Type B pancreatic cell (in vitro differentiated cells): ENCODE measurements around the gene OGFR. TPM values are rescaled to one million over a fixed set of nuclear protein-coding genes. Genes with fewer than 3 reads are reported as not detected.

ENCODE experiments used
- DNase-seq: peaks from one replicate; pipeline ENCODE4 v3.0.0; 2021; ENCODE audit warnings: mixed read lengths; ENCODE audit not compliant: unreplicated experiment; ENCODE audit errors: extremely low spot score
- H3K27ac Mint-ChIP-seq: 2 replicates; pipeline ENCODE4 v1.8.0; 2021; ENCODE audit warnings: mild to moderate bottlenecking, mixed read lengths
- H3K27me3 Mint-ChIP-seq: 2 replicates; pipeline ENCODE4 v1.8.0; 2021; ENCODE audit warnings: mixed read lengths
- H3K36me3 Mint-ChIP-seq: 2 replicates; pipeline ENCODE4 v1.8.0; 2021; ENCODE audit warnings: mixed read lengths
- H3K4me1 Mint-ChIP-seq: one replicate; pipeline ENCODE4 v1.8.0; 2021; ENCODE audit warnings: mixed read lengths; ENCODE audit not compliant: unreplicated experiment
- H3K4me3 Mint-ChIP-seq: 2 replicates; pipeline ENCODE4 v1.8.0; 2021; ENCODE audit warnings: mild to moderate bottlenecking, mixed read lengths
- H3K9me3 Mint-ChIP-seq: 2 replicates; pipeline ENCODE4 v1.8.0; 2021; ENCODE audit warnings: mixed read lengths
- total RNA-seq: library from RNA; stranded (reverse); gene quantifications from 2 replicates; pipeline ENCODE4 v1.2.1, GENCODE V29; 2021; ENCODE audit warnings: low replicate concordance
- TF ChIP-seq, protein P1 (sequence below): fragments of 200-600 bp; sonication (generic); conservative IDR thresholded peaks from 2 replicates; pipeline ENCODE4 v1.5.0; 2021; ENCODE audit warnings: antibody characterized with exemption, mild to moderate bottlenecking

Gene OGFR
- total RNA-seq, 1 donor from 2014 or later = 42.8 TPM

DNA sequence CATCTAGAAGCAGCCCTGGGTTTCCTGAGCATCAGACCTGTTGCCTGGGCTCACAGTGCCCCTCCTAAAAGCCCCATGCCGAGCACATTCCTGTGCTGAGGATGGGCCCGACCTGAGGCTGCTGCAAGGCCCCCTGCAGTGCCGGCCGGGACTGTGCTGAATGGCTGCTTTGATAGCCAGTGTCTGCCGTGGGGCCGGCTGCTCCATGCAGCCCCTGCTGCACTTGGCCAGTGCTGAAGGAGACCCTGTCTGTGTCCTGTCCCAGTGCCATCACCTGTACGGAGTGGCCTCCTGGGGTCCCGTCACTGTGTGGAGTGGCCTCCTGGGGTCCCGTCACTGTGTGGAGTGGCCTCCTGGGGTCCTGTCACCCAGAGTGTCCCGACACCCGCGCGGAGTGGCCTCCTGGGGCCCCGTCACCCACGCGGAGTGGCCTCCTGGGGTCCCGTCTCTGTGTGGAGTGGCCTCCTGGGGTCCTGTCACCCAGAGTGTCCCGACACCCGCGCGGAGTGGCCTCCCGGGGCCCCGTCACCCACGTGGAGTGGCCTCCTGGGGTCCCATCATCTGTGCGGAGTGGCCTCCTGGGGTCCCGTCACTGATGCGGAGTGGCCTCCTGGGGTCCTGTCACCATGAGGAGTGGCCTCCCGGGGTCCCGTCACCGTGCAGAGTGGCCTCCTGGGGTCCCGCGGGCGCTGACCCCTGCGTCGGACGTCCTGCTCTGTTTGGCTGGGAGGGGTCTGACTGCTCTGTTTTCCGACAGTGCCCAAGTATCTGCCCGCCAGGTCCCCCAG lies 19.2 kb downstream of the OGFR start:
- no peaks in the 10 kb centered on the region for H3K27me3 Mint-ChIP-seq
- no peaks in the 10 kb centered on the region for H3K9me3 Mint-ChIP-seq
- no peak overlapping the region for H3K27ac Mint-ChIP-seq
- H3K4me3 Mint-ChIP-seq = no peak overlapping the region
- H3K4me1 Mint-ChIP-seq = peaks cover 5% of the 10 kb centered on the region
- TF ChIP-seq, protein P1, sequence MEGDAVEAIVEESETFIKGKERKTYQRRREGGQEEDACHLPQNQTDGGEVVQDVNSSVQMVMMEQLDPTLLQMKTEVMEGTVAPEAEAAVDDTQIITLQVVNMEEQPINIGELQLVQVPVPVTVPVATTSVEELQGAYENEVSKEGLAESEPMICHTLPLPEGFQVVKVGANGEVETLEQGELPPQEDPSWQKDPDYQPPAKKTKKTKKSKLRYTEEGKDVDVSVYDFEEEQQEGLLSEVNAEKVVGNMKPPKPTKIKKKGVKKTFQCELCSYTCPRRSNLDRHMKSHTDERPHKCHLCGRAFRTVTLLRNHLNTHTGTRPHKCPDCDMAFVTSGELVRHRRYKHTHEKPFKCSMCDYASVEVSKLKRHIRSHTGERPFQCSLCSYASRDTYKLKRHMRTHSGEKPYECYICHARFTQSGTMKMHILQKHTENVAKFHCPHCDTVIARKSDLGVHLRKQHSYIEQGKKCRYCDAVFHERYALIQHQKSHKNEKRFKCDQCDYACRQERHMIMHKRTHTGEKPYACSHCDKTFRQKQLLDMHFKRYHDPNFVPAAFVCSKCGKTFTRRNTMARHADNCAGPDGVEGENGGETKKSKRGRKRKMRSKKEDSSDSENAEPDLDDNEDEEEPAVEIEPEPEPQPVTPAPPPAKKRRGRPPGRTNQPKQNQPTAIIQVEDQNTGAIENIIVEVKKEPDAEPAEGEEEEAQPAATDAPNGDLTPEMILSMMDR = no peak
- H3K36me3 Mint-ChIP-seq = no peaks in the 10 kb centered on the region
- DNase-seq = no peak

DNA sequence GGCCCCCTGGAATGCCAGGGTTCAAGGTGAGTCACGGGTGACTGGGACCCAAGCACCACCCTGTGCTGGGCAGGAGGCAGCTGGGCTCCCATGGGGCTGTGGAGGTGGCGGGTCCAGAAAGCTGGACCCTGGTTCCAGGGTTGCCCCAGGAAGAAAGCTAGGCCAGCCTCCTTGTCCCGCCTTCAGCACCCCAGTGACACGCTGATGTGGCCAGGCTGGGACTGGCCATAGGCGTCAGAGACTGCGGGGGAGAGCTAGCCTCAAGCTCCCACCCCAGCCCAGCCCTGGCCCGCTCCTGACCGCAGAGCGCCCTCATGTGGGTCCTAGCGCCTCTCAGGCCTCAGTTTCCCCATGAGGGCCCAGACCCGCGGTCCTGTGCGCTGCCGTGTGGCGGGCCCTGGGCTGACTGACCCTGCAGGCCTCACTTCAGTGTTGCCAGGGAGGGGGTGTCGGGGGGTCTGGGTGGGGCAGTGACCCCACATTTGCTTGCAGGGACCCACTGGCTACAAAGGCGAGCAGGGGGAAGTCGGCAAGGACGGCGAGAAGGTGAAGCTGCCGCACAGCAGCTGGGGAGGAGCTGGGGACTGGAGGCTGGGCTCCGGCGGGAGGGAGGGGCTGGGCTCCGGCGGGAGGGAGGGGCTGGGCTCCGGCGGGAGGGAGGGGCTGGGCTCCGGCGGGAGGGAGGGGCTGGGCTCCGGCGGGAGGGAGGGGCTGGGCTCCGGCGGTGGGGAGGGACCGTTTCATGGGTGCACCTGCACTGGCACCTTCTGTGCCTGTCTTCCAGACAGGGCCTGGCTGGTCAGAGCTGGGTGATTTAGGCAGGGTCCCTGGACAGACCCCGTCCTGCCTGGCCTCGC lies 20.1 kb downstream of the OGFR start:
- Mint-ChIP-seq H3K4me3 (no peak overlapping the region), H3K4me1 (peaks cover 5% of the 10 kb centered on the region), H3K9me3 (no peaks in the 10 kb centered on the region), H3K27me3 (no peaks in the 10 kb centered on the region), H3K36me3 (no peaks in the 10 kb centered on the region), H3K27ac (no peak overlapping the region)
- DNase-seq = no peak
- TF ChIP-seq, protein P1 = no peak

DNA sequence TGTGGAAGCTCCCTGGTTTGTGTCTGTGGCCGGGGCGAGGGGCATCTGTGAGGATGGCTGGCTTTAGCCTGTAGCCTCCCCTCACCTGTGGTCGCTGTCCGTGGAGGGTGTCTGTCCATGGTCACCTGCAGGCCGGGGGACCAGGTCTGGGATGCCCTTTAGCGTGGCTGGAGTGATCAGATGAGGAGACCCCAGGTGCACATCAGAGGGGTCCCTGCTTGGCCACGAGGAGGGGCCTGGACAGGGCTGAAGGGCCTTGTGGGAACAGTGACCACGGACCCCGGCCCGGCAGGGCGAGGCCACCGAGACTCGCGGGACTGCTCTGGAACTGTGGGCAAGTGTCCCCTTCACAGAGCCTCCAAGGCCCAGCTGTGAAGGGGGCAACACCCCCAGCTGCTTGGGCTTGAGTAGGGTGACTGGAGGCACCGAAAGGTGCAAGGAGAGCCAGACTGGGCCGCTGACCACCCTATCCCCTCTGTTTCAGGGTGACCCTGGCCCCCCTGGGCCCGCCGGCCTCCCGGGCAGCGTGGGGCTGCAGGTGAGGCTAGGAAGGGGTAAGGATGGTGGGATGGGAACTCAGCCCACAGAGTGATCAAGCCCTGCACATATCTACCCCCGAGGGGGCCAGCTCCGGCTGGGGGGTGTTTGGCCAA lies 20.8 kb downstream of the OGFR start:
- DNase-seq = no peak
- no peaks in the 10 kb centered on the region for H3K27me3 Mint-ChIP-seq
- H3K9me3 Mint-ChIP-seq = no peaks in the 10 kb centered on the region
- H3K36me3 Mint-ChIP-seq = no peaks in the 10 kb centered on the region
- TF ChIP-seq, protein P1 = no peak
- H3K27ac Mint-ChIP-seq = no peak overlapping the region
- H3K4me3 Mint-ChIP-seq = no peak overlapping the region
- peaks cover 5% of the 10 kb centered on the region for H3K4me1 Mint-ChIP-seq

DNA sequence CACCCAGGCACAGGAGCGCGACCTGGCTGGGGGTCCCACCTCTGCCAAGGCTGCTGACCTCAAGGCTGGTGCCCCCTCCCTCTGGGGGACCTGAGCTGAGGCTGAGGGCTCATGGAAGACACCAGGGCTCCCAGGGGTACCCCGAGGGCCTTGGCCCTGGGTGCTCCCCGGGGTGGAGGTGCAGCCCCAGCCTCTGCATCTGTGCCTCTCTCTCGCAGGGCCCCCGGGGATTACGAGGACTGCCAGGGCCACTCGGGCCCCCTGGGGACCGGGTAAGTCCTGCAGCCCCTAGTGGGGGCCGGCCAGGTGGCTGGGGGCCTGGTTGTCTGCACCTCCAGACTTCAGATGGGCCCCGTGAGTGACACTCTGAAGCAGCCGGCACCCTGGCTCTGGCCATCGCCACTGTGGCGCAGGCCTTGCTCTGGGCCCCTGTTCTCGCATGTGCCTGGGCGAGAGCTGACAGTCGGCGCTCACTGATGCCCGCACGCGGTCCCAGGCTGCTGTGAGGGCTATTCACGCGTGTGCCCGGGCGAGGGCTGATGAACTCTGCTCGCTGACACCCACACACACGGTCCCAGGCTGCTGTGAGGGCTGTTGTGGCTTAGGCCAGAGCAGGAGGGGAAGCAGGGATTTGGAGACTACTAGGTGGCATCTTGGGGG lies 21.5 kb downstream of the OGFR start:
- Mint-ChIP-seq H3K9me3 (no peaks in the 10 kb centered on the region), H3K4me1 (peaks cover 5% of the 10 kb centered on the region), H3K27ac (no peak overlapping the region), H3K4me3 (no peak overlapping the region), H3K27me3 (no peaks in the 10 kb centered on the region), H3K36me3 (no peaks in the 10 kb centered on the region)
- no peak for DNase-seq
- TF ChIP-seq, protein P1 = no peak

DNA sequence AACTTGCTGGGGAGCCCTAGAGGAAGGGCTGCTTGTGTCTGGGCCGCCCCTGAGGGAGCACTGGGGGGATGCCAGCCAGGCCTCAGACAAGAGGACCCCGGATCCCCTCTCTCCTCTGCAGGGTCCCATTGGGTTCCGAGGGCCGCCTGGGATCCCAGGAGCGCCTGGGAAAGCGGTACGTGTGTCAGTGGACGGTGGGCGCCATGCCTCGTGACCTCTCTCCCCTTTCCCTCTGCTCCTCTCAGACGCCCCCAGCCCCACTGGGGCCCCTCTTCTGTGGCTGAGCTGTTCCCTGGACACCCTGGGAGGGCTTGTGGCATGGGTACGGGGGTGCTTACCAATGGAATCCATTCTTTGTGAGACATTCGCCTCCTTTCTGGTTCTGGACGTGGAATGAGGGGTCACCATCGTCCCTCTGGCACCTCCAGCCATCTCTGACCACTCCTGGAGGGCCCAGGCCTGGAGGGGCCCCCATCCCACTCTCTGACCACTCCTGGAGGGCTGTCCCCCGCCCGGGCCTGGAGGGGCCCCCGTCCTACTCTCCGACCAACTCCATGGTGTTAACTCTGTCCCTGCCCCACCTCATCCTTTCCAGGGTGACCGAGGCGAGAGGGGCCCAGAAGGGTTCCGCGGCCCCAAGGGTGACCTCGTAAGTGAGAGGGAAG lies 22.1 kb downstream of the OGFR start:
- Mint-ChIP-seq H3K4me3 (no peak overlapping the region), H3K27me3 (no peaks in the 10 kb centered on the region), H3K36me3 (no peaks in the 10 kb centered on the region), H3K27ac (no peak overlapping the region), H3K9me3 (no peaks in the 10 kb centered on the region), H3K4me1 (peaks cover 7% of the 10 kb centered on the region)
- TF ChIP-seq, protein P1 = no peak
- DNase-seq = no peak
